Choroid plexus epithelial cell (primary cell): Measurements from ENCODE around the gene ELOA2.
"Not testable (repeated sequence)": the region's sequence is repeated elsewhere in the genome, so short reads cannot be mapped to it uniquely, and the experiment has no call there.

Experiments
- DNase-seq: peaks from one replicate; pipeline ENCODE4 v3.0.0-alpha.2; 2010; ENCODE audit warnings: low read depth
- H3K4me3 ChIP-seq: 2 replicates; pipeline ENCODE4 v1.5.1; 2011; ENCODE audit warnings: low read depth, mild to moderate bottlenecking, control low read depth, low read length, moderate library complexity
- TF ChIP-seq, protein P1 (sequence below): conservative IDR thresholded peaks from 2 replicates; pipeline ENCODE4 v1.5.1; 2011; ENCODE audit warnings: low read depth, mild to moderate bottlenecking, control low read depth, inconsistent platforms, low read length, moderate library complexity

ELOA2 gene

GRCh38 chr18:47063096-47063495 is 27.7 kb upstream of the ELOA2 start:
- no peak overlapping the region for H3K4me3 ChIP-seq
- TF ChIP-seq, protein P1, sequence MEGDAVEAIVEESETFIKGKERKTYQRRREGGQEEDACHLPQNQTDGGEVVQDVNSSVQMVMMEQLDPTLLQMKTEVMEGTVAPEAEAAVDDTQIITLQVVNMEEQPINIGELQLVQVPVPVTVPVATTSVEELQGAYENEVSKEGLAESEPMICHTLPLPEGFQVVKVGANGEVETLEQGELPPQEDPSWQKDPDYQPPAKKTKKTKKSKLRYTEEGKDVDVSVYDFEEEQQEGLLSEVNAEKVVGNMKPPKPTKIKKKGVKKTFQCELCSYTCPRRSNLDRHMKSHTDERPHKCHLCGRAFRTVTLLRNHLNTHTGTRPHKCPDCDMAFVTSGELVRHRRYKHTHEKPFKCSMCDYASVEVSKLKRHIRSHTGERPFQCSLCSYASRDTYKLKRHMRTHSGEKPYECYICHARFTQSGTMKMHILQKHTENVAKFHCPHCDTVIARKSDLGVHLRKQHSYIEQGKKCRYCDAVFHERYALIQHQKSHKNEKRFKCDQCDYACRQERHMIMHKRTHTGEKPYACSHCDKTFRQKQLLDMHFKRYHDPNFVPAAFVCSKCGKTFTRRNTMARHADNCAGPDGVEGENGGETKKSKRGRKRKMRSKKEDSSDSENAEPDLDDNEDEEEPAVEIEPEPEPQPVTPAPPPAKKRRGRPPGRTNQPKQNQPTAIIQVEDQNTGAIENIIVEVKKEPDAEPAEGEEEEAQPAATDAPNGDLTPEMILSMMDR = no peak
- DNase-seq = no peak

DNA sequence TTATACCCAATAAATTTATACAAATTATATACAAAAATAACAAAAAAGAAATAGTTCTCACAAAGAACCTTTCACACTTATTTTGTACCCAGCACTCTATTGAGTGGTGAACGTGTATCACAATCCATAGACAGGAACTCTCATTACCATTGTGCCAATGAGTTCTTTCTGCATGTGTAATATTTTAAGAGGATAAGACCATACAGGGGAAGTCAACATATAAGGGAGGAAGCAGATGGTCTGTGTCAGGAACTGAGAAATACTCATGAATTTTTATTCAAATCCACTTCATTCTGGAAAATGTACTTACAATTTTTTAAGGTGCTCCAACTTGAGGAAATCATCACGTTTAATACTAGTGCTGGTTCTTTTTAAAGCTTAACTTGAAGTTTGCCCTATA is 27.1 kb upstream of the ELOA2 start:
- DNase-seq = no peak
- H3K4me3 ChIP-seq = no peak overlapping the region
- TF ChIP-seq, protein P1 = no peak

DNA sequence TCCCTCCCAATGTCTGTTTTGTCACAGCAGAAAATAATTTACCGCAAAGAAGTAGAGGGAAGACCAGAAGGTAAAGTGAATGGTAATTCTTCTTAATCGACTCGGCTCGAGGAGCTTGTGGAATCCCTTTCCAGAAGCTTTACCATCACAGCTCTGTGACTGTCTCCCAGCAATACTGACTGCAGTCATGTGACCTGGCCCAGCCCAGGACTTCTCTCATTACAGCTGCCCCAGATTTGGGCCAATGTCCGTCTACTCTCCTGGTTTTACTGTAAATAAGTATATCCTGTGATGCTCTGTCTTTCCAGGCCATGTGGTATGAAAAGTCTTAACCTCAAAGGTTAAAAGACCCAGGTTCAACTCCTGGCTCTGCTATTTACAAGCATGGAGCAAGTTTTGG is 18.9 kb upstream of the ELOA2 start:
- no peak overlapping the region for H3K4me3 ChIP-seq
- TF ChIP-seq, protein P1 = no peak
- peak; percentile 8 for DNase-seq

DNA sequence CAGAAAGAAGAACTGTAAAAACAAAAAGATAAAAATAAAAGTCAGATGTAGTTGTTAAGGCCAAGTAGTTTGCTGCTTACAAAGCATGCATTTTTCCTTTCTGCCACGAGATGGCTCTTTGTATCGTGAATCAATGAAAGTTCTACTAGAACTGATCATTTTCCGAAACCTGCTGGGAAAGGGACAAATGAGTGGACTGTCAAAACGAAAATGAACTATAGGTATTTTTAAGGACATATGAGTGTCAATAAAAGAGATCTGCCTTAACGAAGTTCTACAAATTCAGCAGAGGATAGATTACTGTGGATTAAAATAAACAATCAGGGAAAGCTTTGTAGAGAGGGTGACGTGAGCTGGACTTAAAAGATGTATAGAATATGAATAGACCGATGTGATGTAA is 15.0 kb upstream of the ELOA2 start:
- no peak overlapping the region for H3K4me3 ChIP-seq
- TF ChIP-seq, protein P1 = peak; percentile 79
- DNase-seq = peak; percentile 80

DNA sequence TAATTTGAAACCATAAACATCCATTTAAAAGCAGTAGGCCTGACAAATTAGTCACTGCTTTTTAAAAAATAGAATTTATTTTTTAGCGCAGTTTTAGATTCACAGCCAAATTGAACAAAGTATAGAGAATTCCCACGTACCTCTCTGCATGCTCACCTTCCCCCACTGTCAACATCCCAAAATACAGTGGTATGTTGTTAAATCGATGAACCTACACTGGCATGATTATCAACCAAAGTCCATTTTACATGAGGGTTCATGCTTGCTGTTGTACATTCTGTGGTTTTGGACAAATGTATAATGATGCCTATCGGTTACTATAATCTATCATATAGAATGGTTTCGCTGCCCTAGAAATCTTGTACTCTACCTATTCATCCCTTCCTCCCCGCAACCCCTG is 5.6 kb upstream of the ELOA2 start:
- TF ChIP-seq, protein P1 = no peak
- no peak overlapping the region for H3K4me3 ChIP-seq
- DNase-seq = no peak

GRCh38 chr18:47036927-47037578 is 1.6 kb upstream of the ELOA2 start:
- TF ChIP-seq, protein P1 = no peak
- H3K4me3 ChIP-seq = no peak overlapping the region
- no peak for DNase-seq

DNA sequence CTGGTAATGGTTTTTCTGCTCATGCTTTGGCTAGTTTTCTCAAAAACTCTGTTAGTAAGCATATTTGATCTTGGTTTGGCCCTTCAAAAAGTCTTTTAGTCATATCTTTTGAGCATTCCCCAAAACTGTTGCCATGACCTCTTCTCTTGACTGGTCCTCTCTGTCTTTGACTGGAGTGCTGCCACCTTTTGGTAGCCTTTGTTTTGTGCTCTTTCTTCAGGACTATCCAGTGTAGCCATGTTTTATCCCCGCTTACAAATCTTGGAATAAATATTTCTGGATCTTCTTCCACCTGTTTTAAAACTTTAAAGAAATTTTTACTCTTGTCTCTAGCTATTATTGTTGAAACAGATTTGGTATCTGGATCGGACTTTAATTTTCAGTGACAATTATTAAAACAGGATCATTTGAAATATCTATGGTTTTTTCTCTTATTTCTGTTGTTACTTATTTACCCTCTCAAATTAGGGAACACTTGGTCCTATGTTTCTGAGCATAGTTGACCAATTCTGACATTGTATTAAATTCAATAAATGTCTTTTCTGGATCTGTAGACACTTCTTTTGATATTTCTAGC is 965 bp upstream of the ELOA2 start:
- H3K4me3 ChIP-seq = no peak overlapping the region
- TF ChIP-seq, protein P1 = peak; percentile 71
- DNase-seq = peak; percentile 59

- DNase-seq, H3K4me3 ChIP-seq: not testable (repeated sequence)
These were observed 830 bp downstream of the ELOA2 start for GRCh38 chr18:47034591-47034990.
